T-cell (primary cell): ENCODE results near the gene DHRS7B. TPM values are rescaled to one million over a fixed set of nuclear protein-coding genes. Genes with fewer than 3 reads are reported as not detected.

Experiments
- ATAC-seq, 4 experiments: fragments of 200-7000 bp in 3 of 4; fragments of 150-1000 bp in 1 of 4; cut with Tn5 transposase; replicated peaks in 1 of 4; 1 replicate in 3 of 4; 2 replicates in 1 of 4; pipeline ENCODE4 v1.10.0; 2021; ENCODE audit warnings: moderate library complexity in 3 of 4, mild to moderate bottlenecking in 2 of 4, moderate number of reproducible peaks in 1 of 4
- CTCF ChIA-PET, 2 donors: fragments of 300-600 bp; sonication (Branson Sonifier 250); formaldehyde crosslinking; loops; one replicate each; lab custom pipeline; 2022; ENCODE audit warnings: antibody characterized with exemption in 2 of 2; lab: Charles Lee
- POLR2A ChIA-PET, 2 donors: fragments of 300-600 bp; sonication (Branson Sonifier 250); formaldehyde crosslinking; loops; one replicate each; lab custom pipeline; 2022; ENCODE audit warnings: antibody characterized with exemption in 2 of 2; lab: Charles Lee
- DNase-seq, 35 experiments: peaks; one replicate each; pipeline versions ENCODE4 v3.0.0 to v3.0.0-alpha.2; 2013 to 2023
- H3K27ac ChIP-seq: one replicate; pipeline ENCODE4 v1.5.1; 2013; ENCODE audit warnings: low read length
- H3K27me3 ChIP-seq, 2 experiments: replicated peaks in 1 of 2; 1 replicate in 1 of 2; 2 replicates in 1 of 2; pipeline versions ENCODE4 v1.6.1 to v1.7.0; 2013; ENCODE audit warnings: low read length in 1 of 2, mixed read lengths in 1 of 2; ENCODE audit not compliant: control insufficient read depth in 2 of 2, insufficient read depth in 2 of 2; ENCODE audit errors: extremely low read depth in 1 of 2
- H3K36me3 ChIP-seq, 2 donors: 1 replicate in 1 of 2; 2 replicates in 1 of 2; pipeline versions ENCODE4 v1.6.1 to v1.7.0; 2013; ENCODE audit warnings: low read length in 1 of 2; ENCODE audit not compliant: control insufficient read depth in 2 of 2, insufficient read depth in 1 of 2; ENCODE audit errors: extremely low read depth in 1 of 2
- H3K4me1 ChIP-seq, 2 experiments: 1 replicate in 1 of 2; 2 replicates in 1 of 2; pipeline versions ENCODE4 v1.6.1 to v1.7.0; 2013; ENCODE audit warnings: low read length in 2 of 2, mixed read lengths in 1 of 2; ENCODE audit not compliant: insufficient read depth in 2 of 2, control insufficient read depth in 1 of 2; ENCODE audit errors: extremely low read depth in 1 of 2
- H3K4me3 ChIP-seq, 2 donors: 1 replicate in 1 of 2; 2 replicates in 1 of 2; pipeline versions ENCODE4 v1.5.1 to v1.7.0; 2013; ENCODE audit warnings: mild to moderate bottlenecking in 2 of 2, low read length in 1 of 2, moderate library complexity in 1 of 2; ENCODE audit not compliant: control insufficient read depth in 1 of 2; ENCODE audit errors: extremely low read depth in 1 of 2
- H3K9me3 ChIP-seq: 2 replicates; pipeline ENCODE4 v1.7.0; 2013
- H3K27ac Mint-ChIP-seq, 2 donors: one replicate each; pipeline ENCODE4 v1.8.0; 2020 to 2021; ENCODE audit warnings: mild to moderate bottlenecking in 2 of 2, mixed read lengths in 2 of 2
- H3K27me3 Mint-ChIP-seq, 2 donors: one replicate each; pipeline ENCODE4 v1.8.0; 2021 to 2022; ENCODE audit warnings: mixed read lengths in 2 of 2
- H3K36me3 Mint-ChIP-seq: one replicate; pipeline ENCODE4 v1.8.0; 2021; ENCODE audit warnings: mixed read lengths
- H3K4me1 Mint-ChIP-seq, 3 donors: one replicate each; pipeline ENCODE4 v1.8.0; 2020 to 2022; ENCODE audit warnings: mixed read lengths in 3 of 3, mild to moderate bottlenecking in 1 of 3
- H3K4me3 Mint-ChIP-seq, 3 donors: one replicate each; pipeline ENCODE4 v1.8.0; 2020 to 2022; ENCODE audit warnings: mild to moderate bottlenecking in 3 of 3, mixed read lengths in 3 of 3, moderate library complexity in 3 of 3
- H3K9me3 Mint-ChIP-seq, 3 donors: one replicate each; pipeline ENCODE4 v1.8.0; 2020 to 2022; ENCODE audit warnings: mixed read lengths in 3 of 3
- WGBS: methylation state at CpG from one replicate; pipeline ENCODE4 v1.1.5; 2013; ENCODE audit warnings: missing lambda C conversion rate; ENCODE audit not compliant: insufficient coverage; 5-methylcytosine and 5-hydroxymethylcytosine counted together
- total RNA-seq, 35 experiments: library from RNA in 6 of 35; stranded (reverse) in 6 of 35; fragments of 120-200 nt in 1 of 35; gene quantifications; one replicate each; pipeline versions ENCODE4 v1.2.1 to v1.2.4 and lab custom pipeline; 2013 to 2026

The DHRS7B gene
- total RNA-seq, 5 donors from 2014 or later (not counting 1 experiment from before 2014, with no cell fraction given), result 5.8 to 9.2 (median 8.1) TPM

DNA sequence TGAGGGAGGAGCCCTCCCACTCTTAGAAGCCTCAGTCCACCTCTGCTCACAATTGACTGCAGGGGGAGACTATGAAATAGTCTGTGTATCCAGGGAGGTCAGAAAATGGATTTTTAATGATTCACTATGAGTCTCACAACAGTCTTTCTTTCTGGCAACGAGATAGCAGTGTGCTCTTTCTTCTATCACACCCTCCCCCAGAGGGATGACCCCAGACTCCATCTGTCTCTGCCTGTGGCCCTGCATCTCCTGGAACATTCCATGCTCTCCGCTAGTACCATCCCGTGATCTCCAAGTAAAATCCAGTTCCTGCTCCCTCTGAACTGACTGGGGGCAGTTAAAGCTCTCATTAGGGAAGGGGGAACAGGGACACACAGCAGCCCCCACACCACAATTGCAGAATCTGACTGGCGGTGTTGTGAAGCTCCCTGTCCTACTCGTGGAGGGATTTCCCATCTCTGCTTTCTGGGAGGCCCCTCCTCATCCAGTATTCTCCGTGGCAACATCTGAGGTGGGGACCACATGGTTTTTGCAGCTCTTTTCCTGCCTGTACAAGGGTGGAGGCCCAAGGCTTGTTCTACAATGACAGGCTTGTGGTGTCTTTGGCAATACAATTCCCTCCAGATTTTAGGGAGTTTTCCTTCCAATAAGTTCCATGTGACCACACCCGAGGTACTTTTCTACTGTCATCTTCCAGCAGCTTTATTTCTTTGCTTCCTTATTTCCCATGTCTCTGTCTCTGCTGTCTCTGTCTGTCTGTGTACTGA lies 107.0 kb downstream of the DHRS7B start:
- H3K36me3 Mint-ChIP-seq, result peaks cover 3% of the 10 kb centered on the region
- Histone ChIP-seq H3K4me3 (no peak overlapping the region), H3K4me1 (no peaks in the 10 kb centered on the region), H3K36me3 (no peaks in the 10 kb centered on the region), H3K27me3 (no peaks in the 10 kb centered on the region), H3K27ac (no peak overlapping the region), H3K9me3 (peaks cover 2% of the 10 kb centered on the region)
- no peak for DNase-seq
- ChIA-PET POLR2A (no interaction called here), CTCF (interaction anchor here in 1 of 2 donors (0.6 kb wide), 1 partner anchor 41 kb away, joined by 3 read pairs; no protein-coding TSS in a partner anchor)
- H3K4me3 Mint-ChIP-seq, result no peak overlapping the region
- ATAC-seq, result no peak
- 83% methylated on average over 4 of the region's 7 CpGs for WGBS
- H3K4me1 Mint-ChIP-seq, result peaks cover 0 to 3% (median 0%) of the 10 kb centered on the region in 3 donors
- H3K27ac Mint-ChIP-seq, result no peak overlapping the region
- H3K27me3 Mint-ChIP-seq, result no peaks in the 10 kb centered on the region
- peaks cover 6 to 15% (median 9%) of the 10 kb centered on the region in 3 donors for H3K9me3 Mint-ChIP-seq

DNA sequence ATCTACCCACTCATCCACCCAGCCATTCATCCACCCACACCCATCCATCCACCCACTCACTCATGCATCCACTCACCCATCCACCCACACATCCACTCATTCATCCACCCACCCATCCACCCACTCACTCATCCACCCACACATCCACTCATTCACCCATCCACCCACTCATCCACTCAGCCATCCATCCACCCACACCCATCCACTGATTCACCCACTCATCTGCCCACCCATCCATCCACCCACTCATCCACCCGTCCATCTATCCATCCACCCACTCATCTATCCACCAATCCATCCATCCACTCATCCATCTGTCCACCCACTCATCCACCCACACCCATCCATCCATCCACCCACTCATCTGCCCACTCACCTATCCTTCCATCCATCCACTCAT lies 109.2 kb downstream of the DHRS7B start:
- Mint-ChIP-seq H3K36me3 (peaks cover 3% of the 10 kb centered on the region), H3K4me1 (peaks cover 0 to 3% (median 0%) of the 10 kb centered on the region in 3 donors), H3K27ac (no peak overlapping the region), H3K9me3 (peaks cover 6 to 15% (median 9%) of the 10 kb centered on the region in 3 donors), H3K27me3 (no peaks in the 10 kb centered on the region), H3K4me3 (no peak overlapping the region)
- WGBS, result 67% methylated on average over 1 of the region's 1 CpG
- H3K4me1 ChIP-seq, result no peaks in the 10 kb centered on the region
- H3K27me3 ChIP-seq, result peaks cover 0 to 3% of the 10 kb centered on the region in 2 experiments
- ATAC-seq (no peak), DNase-seq (no peak)
- POLR2A ChIA-PET, result no interaction called here
- H3K4me3 ChIP-seq, result no peak overlapping the region
- no peak overlapping the region for H3K27ac ChIP-seq
- CTCF ChIA-PET, result no interaction called here
- H3K9me3 ChIP-seq, result peaks cover 2% of the 10 kb centered on the region
- no peaks in the 10 kb centered on the region for H3K36me3 ChIP-seq

DNA sequence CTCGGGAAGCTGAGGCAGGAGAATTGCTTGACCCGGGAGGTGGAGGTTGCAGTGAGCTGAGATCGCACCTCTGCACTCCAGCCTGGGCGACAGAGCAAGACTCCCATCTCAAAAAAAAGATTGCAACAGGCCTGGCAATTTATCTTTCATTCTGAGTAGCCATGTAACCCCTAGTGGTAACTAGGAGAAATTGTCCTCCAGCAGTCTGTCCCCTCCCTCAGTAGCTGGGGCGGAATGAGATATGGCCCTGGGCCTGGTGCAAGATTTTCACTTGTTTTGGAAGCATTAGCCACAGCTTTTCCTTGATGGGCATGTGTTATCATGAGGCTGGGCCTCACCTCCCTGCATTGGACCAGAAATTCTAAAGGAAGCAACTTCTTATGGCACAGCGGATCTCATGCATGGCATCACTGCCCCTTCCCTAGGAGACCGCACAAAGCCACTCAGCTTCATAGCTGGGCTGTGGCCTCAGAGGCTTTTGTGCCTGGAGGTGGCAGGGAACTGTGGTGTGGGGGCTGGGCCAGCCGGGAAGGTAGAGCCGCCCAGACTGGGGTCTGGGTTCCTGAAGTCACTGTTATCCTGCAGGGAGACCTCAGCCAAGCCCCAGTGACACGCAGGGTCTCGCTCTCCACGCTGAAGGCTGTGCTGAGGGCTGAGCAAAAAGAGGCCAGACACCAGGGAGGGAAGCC lies 113.1 kb downstream of the DHRS7B start:
- Histone ChIP-seq H3K36me3 (peaks cover 3 to 4% of the 10 kb centered on the region in 2 donors), H3K27ac (no peak overlapping the region), H3K27me3 (peaks cover 0 to 3% of the 10 kb centered on the region in 2 experiments), H3K9me3 (no peaks in the 10 kb centered on the region), H3K4me3 (no peak overlapping the region), H3K4me1 (no peaks in the 10 kb centered on the region)
- Mint-ChIP-seq H3K27ac (no peak overlapping the region), H3K36me3 (no peaks in the 10 kb centered on the region), H3K4me3 (no peak overlapping the region), H3K27me3 (no peaks in the 10 kb centered on the region), H3K9me3 (no peaks in the 10 kb centered on the region), H3K4me1 (peaks cover 2 to 4% (median 2%) of the 10 kb centered on the region in 3 donors)
- ATAC-seq, result peak in 2 of 4 experiments; percentile 35 to 40
- no peak for DNase-seq
- ChIA-PET POLR2A (interaction anchor here in 1 of 2 donors (0.7 kb wide), 1 partner anchor 133 kb away, joined by 3 read pairs; no protein-coding TSS in a partner anchor), CTCF (no interaction called here)
- 91% methylated on average over 8 of the region's 12 CpGs for WGBS

DNA sequence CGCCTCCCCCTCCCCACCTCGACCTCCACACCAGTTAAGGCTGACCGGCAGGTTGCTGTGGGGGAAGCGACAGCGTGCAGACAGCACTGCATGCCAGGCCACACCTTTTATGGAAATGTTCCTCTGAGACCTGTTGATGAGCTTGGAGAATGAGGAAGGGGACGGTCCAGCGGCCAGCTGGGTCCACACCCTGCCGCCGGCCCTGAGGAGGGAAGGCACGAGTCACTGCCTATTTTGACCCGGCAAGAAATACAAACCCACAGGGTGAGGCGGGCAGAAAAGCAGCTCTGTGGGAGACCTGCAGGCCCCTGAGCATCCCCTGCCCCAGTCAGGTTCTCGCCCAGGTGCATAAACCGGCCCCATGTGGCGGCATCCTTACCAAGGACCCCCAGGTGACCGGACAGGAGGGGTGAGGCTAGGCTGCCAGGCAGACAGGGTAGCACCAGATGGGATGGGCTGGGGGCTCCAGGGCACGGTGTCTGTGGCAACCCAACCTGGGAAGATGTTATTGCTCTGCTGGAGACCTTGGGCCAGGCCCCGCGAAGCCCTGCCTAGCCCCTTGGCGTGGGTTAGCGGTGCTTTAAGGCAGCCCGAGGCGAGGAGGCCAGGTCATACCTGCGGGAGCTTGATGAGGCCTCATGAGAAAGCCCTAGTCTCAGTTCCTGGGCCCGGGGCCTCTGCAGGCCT lies 113.7 kb downstream of the DHRS7B start:
- H3K4me1 Mint-ChIP-seq, result peaks cover 4 to 7% (median 6%) of the 10 kb centered on the region in 3 donors
- Histone ChIP-seq H3K9me3 (no peaks in the 10 kb centered on the region), H3K4me3 (no peak overlapping the region), H3K27me3 (peaks cover 0 to 3% of the 10 kb centered on the region in 2 experiments), H3K27ac (no peak overlapping the region), H3K36me3 (peaks cover 3 to 4% of the 10 kb centered on the region in 2 donors), H3K4me1 (peaks cover 0 to 3% of the 10 kb centered on the region in 2 experiments)
- ChIA-PET CTCF (no interaction called here), POLR2A (interaction anchor here in 1 of 2 donors (0.6 kb wide), 1 partner anchor 12 kb away, joined by 3 read pairs; no protein-coding TSS in a partner anchor)
- 85% methylated on average over 13 of the region's 25 CpGs for WGBS
- H3K36me3 Mint-ChIP-seq, result no peaks in the 10 kb centered on the region
- H3K27me3 Mint-ChIP-seq, result no peaks in the 10 kb centered on the region
- DNase-seq (no peak), ATAC-seq (no peak)
- no peak overlapping the region for H3K4me3 Mint-ChIP-seq
- H3K9me3 Mint-ChIP-seq, result no peaks in the 10 kb centered on the region
- no peak overlapping the region for H3K27ac Mint-ChIP-seq

Other genes with a start within 250 kb of the DHRS7B start
- 100 to 1,000 TPM; 128 to 184 (median 136) TPM for gene USP22, start 84.0 kb upstream of the DHRS7B start, total RNA-seq
- gene TMEM11, start 87.2 kb downstream of the DHRS7B start, total RNA-seq, result 10 to 100 TPM; 12.9 to 22.9 (median 20.0) TPM
- 10 to 100 TPM in 2 of 5 donors, 1 to 10 TPM in 3; 7.2 to 11.1 (median 9.6) TPM for gene NATD1, start 126.4 kb downstream of the DHRS7B start, total RNA-seq
- 10 to 100 TPM; 36.9 to 61.3 (median 57.1) TPM for gene MAP2K3, start 157.7 kb downstream of the DHRS7B start, total RNA-seq
- under 1 TPM; 0.03 to 0.23 (median 0.10) TPM for gene KCNJ12, start 249.4 kb downstream of the DHRS7B start, total RNA-seq